ENCODE results near the gene SLC39A11. TPM values are rescaled to one million over a fixed set of nuclear protein-coding genes. Genes with fewer than 3 reads are reported as not detected.
"Not testable (repeated sequence)": the region's sequence is repeated elsewhere in the genome, so short reads cannot be mapped to it uniquely, and the experiment has no call there.

The SLC39A11 gene
- total RNA-seq, 2 donors from 2014 or later: 21.5 to 26.4 TPM

DNA sequence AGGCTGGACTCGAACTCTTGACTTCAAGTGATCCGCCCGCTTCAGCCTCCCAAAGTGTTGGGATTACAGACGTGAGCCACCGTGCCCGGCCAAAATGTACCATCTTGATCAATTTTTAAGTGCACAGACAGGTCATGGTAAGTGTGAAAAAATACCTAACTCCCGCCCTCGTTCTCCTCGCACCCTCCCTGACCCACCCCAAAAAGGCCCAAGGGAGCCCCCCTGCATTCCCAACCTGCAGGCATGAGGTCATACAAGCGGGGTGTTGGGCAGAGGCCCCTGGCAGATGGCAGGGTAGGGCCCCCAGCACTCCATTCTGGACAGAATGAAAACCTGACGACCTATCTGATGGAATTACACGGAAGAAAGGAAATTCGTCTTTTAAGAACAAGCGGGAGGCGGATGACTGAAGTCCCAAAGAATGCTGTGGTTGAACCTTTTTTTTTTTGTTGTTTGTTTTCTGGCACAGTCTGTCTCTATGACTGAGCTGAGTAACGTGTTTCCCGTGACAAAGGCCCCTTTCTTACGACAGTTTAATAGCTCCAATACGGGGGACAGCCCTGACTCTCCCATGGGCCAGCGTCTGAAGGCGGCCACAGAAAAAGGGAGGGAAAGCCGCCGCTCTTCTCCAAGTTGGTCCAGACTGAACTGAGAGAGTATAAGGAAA is 376.4 kb downstream of the SLC39A11 start:
- peaks cover 5 to 10% of the 10 kb centered on the region in 2 donors for H3K36me3 Mint-ChIP-seq (ENCODE audit: insufficient read depth in 2 of 2)
- H3K4me3 Mint-ChIP-seq: no peak overlapping the region
- ATAC-seq (replicated peaks in 1 of 2): no peak
- no peak for DNase-seq
- no peak overlapping the region for H3K27ac Mint-ChIP-seq
- H3K9me3 Mint-ChIP-seq: peaks cover 0 to 2% of the 10 kb centered on the region in 2 donors
- H3K4me1 Mint-ChIP-seq (ENCODE audit: low read depth): peaks cover 42% of the 10 kb centered on the region
- H3K27me3 Mint-ChIP-seq (ENCODE audit: low read depth): no peaks in the 10 kb centered on the region

DNA sequence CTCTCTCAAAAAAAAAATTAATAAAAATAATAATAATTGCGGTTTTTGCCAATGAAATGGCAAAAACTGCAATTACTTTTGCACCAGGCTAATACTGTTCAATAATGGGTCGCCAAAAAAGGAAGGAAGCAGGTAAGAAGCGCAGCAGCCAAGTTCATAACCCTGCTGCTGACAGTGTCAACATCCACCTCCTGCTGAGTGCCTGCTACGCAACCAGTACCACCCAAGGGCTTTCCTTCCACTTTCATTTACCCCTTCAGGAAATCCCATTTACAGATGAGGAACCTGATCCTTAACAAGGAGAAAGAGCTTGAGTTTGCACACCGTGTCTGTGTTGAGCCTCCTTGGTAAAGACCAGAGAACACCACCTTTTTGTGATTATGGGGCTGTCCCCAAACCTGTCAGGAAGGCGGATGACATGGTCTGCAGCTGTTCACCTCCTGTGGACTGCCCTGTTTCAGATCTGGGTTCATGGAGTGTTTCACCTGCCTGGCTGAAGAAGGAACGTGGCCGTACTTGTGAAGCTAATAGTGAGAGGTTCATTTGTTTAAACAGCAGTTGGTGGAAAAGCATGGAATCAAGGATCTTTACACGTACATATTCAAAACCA is 378.0 kb downstream of the SLC39A11 start:
- no peak overlapping the region for H3K27ac Mint-ChIP-seq
- peaks cover 46% of the 10 kb centered on the region for H3K4me1 Mint-ChIP-seq (ENCODE audit: low read depth)
- ATAC-seq (replicated peaks in 1 of 2) (no peak), DNase-seq (no peak)
- peaks cover 0 to 6% of the 10 kb centered on the region in 2 donors for H3K9me3 Mint-ChIP-seq
- no peak overlapping the region for H3K4me3 Mint-ChIP-seq
- peaks cover 9 to 20% of the 10 kb centered on the region in 2 donors for H3K36me3 Mint-ChIP-seq (ENCODE audit: insufficient read depth in 2 of 2)
- no peaks in the 10 kb centered on the region for H3K27me3 Mint-ChIP-seq (ENCODE audit: low read depth)

DNA sequence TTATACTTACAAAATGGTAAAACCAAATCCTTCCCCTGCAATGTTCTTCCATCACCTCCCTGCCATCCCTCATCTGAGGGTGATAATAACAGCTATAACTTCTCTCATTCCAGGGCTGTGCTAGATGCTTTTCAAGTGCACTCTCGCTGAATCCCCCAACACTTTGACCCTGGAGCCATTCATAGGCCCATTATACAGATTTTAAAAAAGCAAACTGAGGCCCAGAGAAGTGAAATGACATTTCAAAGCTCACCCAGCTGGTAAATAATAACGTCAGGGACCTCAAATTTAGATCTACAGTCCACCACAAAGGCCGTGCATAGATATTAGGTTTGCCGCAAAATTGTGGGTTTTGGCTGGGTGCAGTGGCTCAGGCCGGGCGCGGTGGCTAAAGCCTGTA is 378.8 kb downstream of the SLC39A11 start:
- Mint-ChIP-seq H3K4me1 (ENCODE audit: low read depth) (peaks cover 47% of the 10 kb centered on the region), H3K4me3 (no peak overlapping the region), H3K27me3 (ENCODE audit: low read depth) (no peaks in the 10 kb centered on the region), H3K27ac (no peak overlapping the region), H3K36me3 (ENCODE audit: insufficient read depth in 2 of 2) (peaks cover 9 to 23% of the 10 kb centered on the region in 2 donors), H3K9me3 (peaks cover 0 to 6% of the 10 kb centered on the region in 2 donors)
- DNase-seq (no peak), ATAC-seq (replicated peaks in 1 of 2) (no peak)

DNA sequence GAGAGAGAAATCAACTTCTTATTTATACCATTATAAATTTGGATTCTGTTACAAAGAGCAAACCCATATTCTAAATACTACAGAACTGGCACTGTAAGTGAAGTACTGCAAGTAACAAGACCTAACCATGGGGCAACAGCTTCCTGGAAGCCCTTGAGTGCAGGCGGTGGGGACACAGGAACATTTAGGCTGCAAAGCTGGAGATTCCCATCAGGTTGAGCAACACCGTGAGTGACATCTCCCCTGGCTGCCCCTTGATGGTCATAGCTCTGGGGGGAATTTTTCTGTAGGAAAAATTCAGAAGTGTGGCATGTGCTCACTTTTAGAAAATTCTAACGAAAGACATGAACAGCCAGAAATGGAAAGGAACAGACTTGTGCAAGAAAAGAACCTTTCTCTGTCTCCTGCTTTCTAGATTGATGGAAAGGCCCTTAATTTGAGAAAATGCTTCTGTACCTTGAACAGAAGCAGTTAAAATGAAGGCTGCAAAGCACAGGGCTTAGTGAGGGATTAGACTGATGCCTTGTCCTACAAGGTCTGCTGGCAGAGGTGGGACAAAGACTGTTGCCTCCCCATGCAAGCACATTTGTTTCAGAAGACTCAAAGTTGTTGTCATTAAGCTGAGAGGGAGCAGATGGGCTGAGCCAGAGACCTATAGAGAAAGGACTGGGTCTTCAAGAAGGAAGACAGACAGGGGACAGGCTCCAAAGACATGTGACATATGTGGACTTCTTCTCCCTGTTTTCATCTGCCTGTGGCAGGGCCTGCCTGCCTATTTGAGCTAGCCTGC is 380.8 kb downstream of the SLC39A11 start:
- ATAC-seq (replicated peaks in 1 of 2) (no peak), DNase-seq (no peak)
- H3K4me1 Mint-ChIP-seq (ENCODE audit: low read depth): peaks cover 43% of the 10 kb centered on the region
- H3K36me3 Mint-ChIP-seq (ENCODE audit: insufficient read depth in 2 of 2): peaks cover 13 to 32% of the 10 kb centered on the region in 2 donors
- H3K27ac Mint-ChIP-seq: no peak overlapping the region
- no peak overlapping the region for H3K4me3 Mint-ChIP-seq
- peaks cover 4 to 9% of the 10 kb centered on the region in 2 donors for H3K9me3 Mint-ChIP-seq
- no peaks in the 10 kb centered on the region for H3K27me3 Mint-ChIP-seq (ENCODE audit: low read depth)

DNA sequence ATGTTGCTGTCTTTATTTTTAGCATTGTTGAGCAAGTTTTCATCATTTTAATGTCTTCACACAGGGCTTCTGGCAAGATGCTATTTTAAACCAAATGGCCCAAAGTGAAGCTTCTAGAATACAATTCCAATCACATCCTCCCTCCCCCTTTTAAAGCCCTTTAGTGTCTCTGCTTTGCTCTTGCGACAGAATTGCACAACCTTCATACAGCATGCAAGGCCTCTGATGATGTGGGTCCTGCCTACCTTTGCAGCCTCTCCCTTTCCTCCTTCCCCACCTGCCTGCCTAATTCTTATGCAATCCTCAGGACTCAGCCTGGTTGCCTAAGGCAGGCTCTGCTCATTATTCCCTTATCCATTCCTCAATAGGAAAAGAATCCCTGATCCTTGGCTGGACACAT is 381.7 kb downstream of the SLC39A11 start:
- Mint-ChIP-seq H3K4me1 (ENCODE audit: low read depth) (peaks cover 51% of the 10 kb centered on the region), H3K9me3 (peaks cover 4 to 9% of the 10 kb centered on the region in 2 donors), H3K27ac (no peak overlapping the region), H3K4me3 (peak overlapping the region; percentile 57 to 61), H3K36me3 (ENCODE audit: insufficient read depth in 2 of 2) (peaks cover 13 to 32% of the 10 kb centered on the region in 2 donors), H3K27me3 (ENCODE audit: low read depth) (no peaks in the 10 kb centered on the region)
- DNase-seq: no peak
- no peak for ATAC-seq (replicated peaks in 1 of 2)

DNA sequence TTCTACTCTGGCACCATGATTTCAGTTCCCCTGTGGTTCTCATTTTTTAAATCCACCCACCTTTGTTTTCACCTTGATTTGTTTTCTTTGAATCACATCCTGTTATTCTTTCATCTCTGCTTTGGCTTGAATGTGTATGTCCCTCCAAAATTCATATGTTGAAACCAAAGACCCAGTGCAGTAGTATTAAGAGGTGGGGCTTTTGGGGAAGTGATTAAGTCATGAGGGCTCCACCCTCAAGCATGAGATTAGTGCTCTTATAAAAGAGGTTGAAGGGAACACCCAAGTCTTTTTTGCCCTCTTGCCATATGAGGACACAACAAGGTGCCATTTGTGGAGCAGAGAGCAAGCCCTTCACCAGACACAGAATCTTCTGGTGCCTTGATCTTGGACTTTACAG is 382.3 kb downstream of the SLC39A11 start:
- DNase-seq: peak in 1 of 2 donors; percentile 17
- peak; percentile 80 to 87 for ATAC-seq (replicated peaks in 1 of 2)
- peaks cover 13 to 30% of the 10 kb centered on the region in 2 donors for H3K36me3 Mint-ChIP-seq (ENCODE audit: insufficient read depth in 2 of 2)
- peaks cover 4 to 9% of the 10 kb centered on the region in 2 donors for H3K9me3 Mint-ChIP-seq
- no peaks in the 10 kb centered on the region for H3K27me3 Mint-ChIP-seq (ENCODE audit: low read depth)
- peaks cover 49% of the 10 kb centered on the region for H3K4me1 Mint-ChIP-seq (ENCODE audit: low read depth)
- peak overlapping the region; percentile 70 for H3K27ac Mint-ChIP-seq
- peak overlapping the region; percentile 61 to 71 for H3K4me3 Mint-ChIP-seq

DNA sequence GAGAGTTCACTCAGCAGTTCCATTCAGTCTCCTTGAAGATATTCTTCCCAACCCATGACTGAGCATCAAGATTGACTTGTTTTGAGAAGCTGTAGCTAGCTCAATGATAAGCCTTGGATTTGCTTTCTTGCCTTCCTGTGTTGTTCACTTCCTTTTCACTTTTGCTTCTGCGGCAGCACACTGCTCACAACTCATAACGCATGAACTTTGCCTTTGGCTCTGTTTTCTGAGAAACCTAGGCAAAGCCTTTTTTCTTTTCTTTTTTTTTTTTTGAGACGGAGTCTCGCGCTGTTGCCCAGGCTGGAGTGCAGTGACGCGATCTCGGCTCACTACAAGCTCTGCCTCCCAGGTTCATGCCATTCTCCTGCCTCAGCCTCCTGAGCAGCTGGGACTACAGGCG is 383.8 kb downstream of the SLC39A11 start:
- not testable (repeated sequence) for H3K27me3 Mint-ChIP-seq (ENCODE audit: low read depth); H3K9me3 Mint-ChIP-seq; DNase-seq
- peaks cover 13 to 30% of the 10 kb centered on the region in 2 donors for H3K36me3 Mint-ChIP-seq (ENCODE audit: insufficient read depth in 2 of 2)
- ATAC-seq (replicated peaks in 1 of 2): peak; percentile 39 to 60
- H3K27ac Mint-ChIP-seq: peak overlapping the region; percentile 9
- H3K4me1 Mint-ChIP-seq (ENCODE audit: low read depth): peaks cover 42% of the 10 kb centered on the region
- H3K4me3 Mint-ChIP-seq: peak overlapping the region in 1 of 2 donors; percentile 11

DNA sequence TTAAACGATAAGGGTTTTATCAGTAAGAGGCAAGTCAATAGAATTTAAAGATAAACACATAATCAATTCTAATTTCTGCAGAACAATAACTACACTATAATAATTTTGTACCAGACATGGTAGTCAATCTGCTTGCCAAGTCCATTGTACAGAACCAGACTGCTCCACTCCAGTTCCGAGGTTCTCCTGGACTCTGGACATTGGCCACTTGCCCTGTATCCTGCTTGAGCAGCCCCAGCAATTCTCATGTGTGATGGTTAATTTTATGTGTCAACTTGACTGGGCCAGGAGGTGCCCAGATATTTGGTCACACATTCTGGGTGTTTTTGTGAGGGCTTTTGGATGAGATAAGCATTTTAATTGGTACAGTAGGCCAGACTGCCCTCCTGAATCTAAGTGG is 384.6 kb downstream of the SLC39A11 start:
- DNase-seq: no peak
- no peak overlapping the region for H3K4me3 Mint-ChIP-seq
- H3K9me3 Mint-ChIP-seq: peaks cover 4 to 9% of the 10 kb centered on the region in 2 donors
- peaks cover 13 to 30% of the 10 kb centered on the region in 2 donors for H3K36me3 Mint-ChIP-seq (ENCODE audit: insufficient read depth in 2 of 2)
- H3K27ac Mint-ChIP-seq: no peak overlapping the region
- H3K4me1 Mint-ChIP-seq (ENCODE audit: low read depth): peaks cover 43% of the 10 kb centered on the region
- no peak for ATAC-seq (replicated peaks in 1 of 2)
- H3K27me3 Mint-ChIP-seq (ENCODE audit: low read depth): no peaks in the 10 kb centered on the region

DNA sequence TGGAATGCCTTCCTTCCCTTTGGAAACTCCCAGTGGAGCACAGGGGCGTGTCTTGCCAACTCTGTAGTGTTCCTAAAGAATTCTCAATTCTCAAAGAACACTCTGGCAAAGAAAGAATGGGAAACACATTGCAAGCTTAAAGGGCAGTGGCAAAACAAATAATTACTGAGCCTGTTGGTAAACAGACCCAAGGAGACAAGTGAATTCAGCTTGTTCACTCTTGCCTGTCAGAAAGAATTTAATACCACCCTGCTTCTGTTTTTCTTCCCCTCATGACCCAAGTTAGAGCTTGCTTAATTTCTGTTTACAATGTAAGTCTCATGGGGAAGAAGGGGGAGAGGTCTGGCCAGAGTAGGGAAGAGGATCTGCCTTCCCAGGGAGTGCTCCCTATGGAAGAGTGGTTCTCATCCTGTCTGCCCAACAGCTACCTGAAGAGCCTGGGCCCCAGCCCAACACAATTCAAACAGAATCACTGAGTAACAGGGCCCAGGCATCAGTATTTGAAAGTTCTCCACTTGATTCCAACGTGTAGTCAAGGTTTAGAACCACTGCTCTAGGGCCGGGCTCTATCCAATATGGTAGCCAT is 386.0 kb downstream of the SLC39A11 start:
- Mint-ChIP-seq H3K27ac (peak overlapping the region; percentile 73), H3K4me1 (ENCODE audit: low read depth) (peaks cover 56% of the 10 kb centered on the region), H3K4me3 (peak overlapping the region; percentile 39 to 70), H3K36me3 (ENCODE audit: insufficient read depth in 2 of 2) (peaks cover 13 to 25% of the 10 kb centered on the region in 2 donors), H3K9me3 (peaks cover 4 to 9% of the 10 kb centered on the region in 2 donors), H3K27me3 (ENCODE audit: low read depth) (no peaks in the 10 kb centered on the region)
- DNase-seq (no peak), ATAC-seq (replicated peaks in 1 of 2) (no peak)

DNA sequence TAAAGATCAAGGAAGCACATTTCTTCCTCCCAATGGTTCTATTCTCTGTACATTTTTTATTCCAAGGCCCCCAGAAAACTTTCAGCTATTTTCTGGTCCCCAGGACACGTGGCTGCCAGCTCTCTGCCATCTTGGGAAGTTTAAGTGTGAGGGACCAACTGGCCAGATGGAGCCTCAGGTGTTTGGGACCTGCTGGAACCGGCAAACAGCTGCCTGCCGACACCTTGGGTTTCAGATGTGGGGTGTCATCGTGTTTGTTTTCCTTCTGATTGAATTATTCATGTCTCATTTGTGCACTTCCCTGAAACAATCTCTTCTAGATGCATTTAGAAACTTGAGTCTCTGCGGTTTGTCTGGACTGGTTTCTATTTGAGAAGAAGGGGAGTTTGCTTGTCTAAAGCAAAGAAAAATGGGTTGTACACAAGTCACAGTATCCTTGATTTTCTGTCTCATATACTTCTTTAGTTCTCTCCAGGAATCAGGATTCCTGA is 386.5 kb downstream of the SLC39A11 start:
- Mint-ChIP-seq H3K27ac (peak overlapping the region; percentile 73), H3K36me3 (ENCODE audit: insufficient read depth in 2 of 2) (peaks cover 12 to 25% of the 10 kb centered on the region in 2 donors), H3K27me3 (ENCODE audit: low read depth) (no peaks in the 10 kb centered on the region), H3K9me3 (peaks cover 4 to 6% of the 10 kb centered on the region in 2 donors), H3K4me3 (peak overlapping the region; percentile 39 to 70), H3K4me1 (ENCODE audit: low read depth) (peaks cover 52% of the 10 kb centered on the region)
- ATAC-seq (replicated peaks in 1 of 2) (peak; percentile 21 to 61), DNase-seq (peak in 1 of 2 donors; percentile 14)

DNA sequence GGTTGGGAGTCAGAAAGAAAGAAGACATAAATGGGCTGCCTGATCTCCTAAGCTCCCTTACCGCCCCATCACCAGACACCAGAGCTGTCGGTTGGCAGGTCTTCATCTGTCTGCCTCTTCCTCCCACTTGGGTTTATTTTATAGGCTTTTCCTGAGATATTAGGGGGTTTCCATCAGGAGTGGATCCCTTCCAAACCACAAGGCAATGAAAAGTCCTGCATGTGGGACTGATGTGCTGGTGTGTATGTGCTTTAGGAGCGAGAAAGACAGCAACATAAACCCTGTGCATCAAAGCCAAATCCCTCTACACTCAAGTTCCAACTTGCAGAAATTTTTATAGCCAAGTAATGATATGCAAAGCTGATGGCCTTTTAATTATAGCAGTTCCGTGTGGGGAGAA is 389.5 kb downstream of the SLC39A11 start:
- Mint-ChIP-seq H3K27me3 (ENCODE audit: low read depth) (no peaks in the 10 kb centered on the region), H3K4me1 (ENCODE audit: low read depth) (peaks cover 36% of the 10 kb centered on the region), H3K9me3 (peaks cover 0 to 3% of the 10 kb centered on the region in 2 donors), H3K36me3 (ENCODE audit: insufficient read depth in 2 of 2) (peaks cover 4 to 12% of the 10 kb centered on the region in 2 donors), H3K27ac (no peak overlapping the region), H3K4me3 (no peak overlapping the region)
- DNase-seq: no peak
- no peak for ATAC-seq (replicated peaks in 1 of 2)

DNA sequence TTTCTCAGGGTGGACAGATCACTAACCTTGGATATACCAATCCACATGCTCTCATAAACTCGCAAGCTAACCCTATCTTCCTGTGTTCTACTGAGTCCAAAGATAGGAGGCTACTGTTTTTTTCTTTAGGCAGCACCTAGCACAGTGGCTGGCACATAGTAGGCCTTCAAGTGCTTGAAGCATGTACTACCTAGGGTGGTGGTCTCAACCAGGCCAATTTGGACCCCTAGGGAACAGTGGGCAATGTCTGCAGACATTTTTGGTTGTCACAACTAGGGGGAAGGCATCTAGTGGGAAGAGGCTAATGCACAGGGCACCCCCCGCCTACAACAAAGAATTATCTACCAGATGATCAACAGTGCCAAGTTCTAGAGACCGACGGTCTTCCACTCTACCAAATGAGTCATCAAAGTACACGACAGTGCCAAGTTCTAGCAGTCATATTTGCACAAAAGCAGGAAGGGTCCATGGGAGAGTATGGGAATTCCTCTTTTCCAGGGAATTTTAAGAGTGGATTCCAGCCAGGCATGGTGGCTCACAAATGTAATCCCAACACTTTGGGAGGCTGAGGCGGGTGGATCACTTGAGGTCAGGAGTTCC is 390.3 kb downstream of the SLC39A11 start:
- peaks cover 4 to 9% of the 10 kb centered on the region in 2 donors for H3K36me3 Mint-ChIP-seq (ENCODE audit: insufficient read depth in 2 of 2)
- no peak overlapping the region for H3K4me3 Mint-ChIP-seq
- ATAC-seq (replicated peaks in 1 of 2) (peak; percentile 51), DNase-seq (no peak)
- peaks cover 38% of the 10 kb centered on the region for H3K4me1 Mint-ChIP-seq (ENCODE audit: low read depth)
- no peaks in the 10 kb centered on the region for H3K27me3 Mint-ChIP-seq (ENCODE audit: low read depth)
- H3K9me3 Mint-ChIP-seq: peaks cover 0 to 3% of the 10 kb centered on the region in 2 donors
- H3K27ac Mint-ChIP-seq: no peak overlapping the region

Measured in activated T-cell treated with anti-CD3 and anti-CD28 coated beads, Interleukin-2, amount 50 U/mL, for 72 hours (primary cell).